Activated CD8-positive, alpha-beta memory T cell treated with anti-CD3 and anti-CD28 coated beads for 1 hour (primary cell): ENCODE measurements around the gene TEKTIP1.
"Not testable (repeated sequence)": the region's sequence is repeated elsewhere in the genome, so short reads cannot be mapped to it uniquely, and the experiment has no call there.

ENCODE experiments used
- DNase-seq, 2 donors: peaks; one replicate each; pipeline ENCODE4 v3.0.0-alpha.2; 2020; ENCODE audit warnings: low read depth in 1 of 2; ENCODE audit errors: extremely low read depth in 1 of 2

Gene TEKTIP1

GRCh38 chr19:3522421-3523360 is 16.3 kb upstream of the TEKTIP1 start:
- no peak for DNase-seq

- DNase-seq = no peak
Measured at GRCh38 chr19:3523361-3524077, 15.5 kb upstream of the TEKTIP1 start.

- no peak for DNase-seq
Measured at GRCh38 chr19:3524078-3524842, 14.7 kb upstream of the TEKTIP1 start.

GRCh38 chr19:3524904-3525451 is 14.0 kb upstream of the TEKTIP1 start:
- no peak for DNase-seq

- no peak for DNase-seq
Measured at GRCh38 chr19:3526507-3527237, 12.3 kb upstream of the TEKTIP1 start.

GRCh38 chr19:3527238-3527910 is 11.6 kb upstream of the TEKTIP1 start:
- DNase-seq = no peak

- DNase-seq = no peak
Measured at GRCh38 chr19:3528080-3528479, 10.9 kb upstream of the TEKTIP1 start.

GRCh38 chr19:3528539-3529211 is 10.3 kb upstream of the TEKTIP1 start:
- no peak for DNase-seq

- not testable (repeated sequence) for DNase-seq
Measured at GRCh38 chr19:3529299-3529698, 9.7 kb upstream of the TEKTIP1 start.

- no peak for DNase-seq
Measured at GRCh38 chr19:3530389-3530788, 8.6 kb upstream of the TEKTIP1 start.

GRCh38 chr19:3531716-3532115 is 7.3 kb upstream of the TEKTIP1 start:
- no peak for DNase-seq

GRCh38 chr19:3532154-3532786 is 6.7 kb upstream of the TEKTIP1 start:
- DNase-seq = no peak

- no peak for DNase-seq
Measured at GRCh38 chr19:3533033-3533432, 5.9 kb upstream of the TEKTIP1 start.

GRCh38 chr19:3533563-3534216 is 5.3 kb upstream of the TEKTIP1 start:
- no peak for DNase-seq

- no peak for DNase-seq
Measured at GRCh38 chr19:3534375-3535234, 4.4 kb upstream of the TEKTIP1 start.

- no peak for DNase-seq
Measured at GRCh38 chr19:3535235-3535535, 3.8 kb upstream of the TEKTIP1 start.

- no peak for DNase-seq
Measured at GRCh38 chr19:3535563-3535965, 3.4 kb upstream of the TEKTIP1 start.
